ENCODE data around the gene PRDM11. TPM values are rescaled to one million over a fixed set of nuclear protein-coding genes. Genes with fewer than 3 reads are reported as not detected.

Gene PRDM11
- total RNA-seq, 1 donor from 2014 or later: 1.9 TPM

GRCh38 chr11:45282081-45282480 is 135.6 kb downstream of the PRDM11 start:
- Mint-ChIP-seq H3K36me3 (ENCODE audit: low read depth) (no peaks in the 10 kb centered on the region), H3K27ac (no peak overlapping the region), H3K27me3 (ENCODE audit: low read depth) (peaks cover 45% of the 10 kb centered on the region)

More at GRCh38 chr11:45282081-45282480, 135.6 kb downstream of the PRDM11 start:
- no peak overlapping the region for H3K4me3 Mint-ChIP-seq (ENCODE audit: low read depth)
- intact Hi-C loops (cut with micrococcal nuclease): no loop called here
- no peaks in the 10 kb centered on the region for H3K9me3 Mint-ChIP-seq
- H3K4me1 Mint-ChIP-seq (ENCODE audit: low read depth): no peaks in the 10 kb centered on the region
- no peak for DNase-seq (ENCODE audit: low spot score)

Other genes with a start within 250 kb of the PRDM11 start
- gene TP53I11, start 195.8 kb upstream of the PRDM11 start, total RNA-seq: 4.6 and 5.0 TPM in 2 replicates
- not detected in 2 replicates for gene SYT13, start 139.7 kb downstream of the PRDM11 start, total RNA-seq

Data from activated T-helper 2 cell treated with anti-CD3 and anti-CD28 coated beads, Interferon-gamma antibody, Interleukin-2, Interleukin-4, amounts not matched to agents 10 μg/mL and 5 μg/mL and 100 μg/mL, durations not matched to agents 14 hours and 24 hours and 36 hours (primary cell).